GM23248 (cell line): ENCODE data around the gene ST8SIA1. TPM values are rescaled to one million over a fixed set of nuclear protein-coding genes. Genes with fewer than 3 reads are reported as not detected.
A peak's percentile ranks its signal among the peaks of the same experiment; 100 is the strongest.

Experiments used
- DNase-seq: peaks from one replicate; pipeline ENCODE4 v3.0.0-alpha.2; 2015
- H2AFZ ChIP-seq: fragments of 200-600 bp; sonication (generic); 2 replicates; pipeline ENCODE4 v1.6.1; 2016; ENCODE audit warnings: antibody characterized with exemption
- H3F3A ChIP-seq: fragments of 200-600 bp; sonication (generic); 2 replicates; pipeline ENCODE4 v1.6.1; 2016; ENCODE audit warnings: mild to moderate bottlenecking, antibody characterized with exemption, mixed run types; ENCODE audit not compliant: insufficient read depth
- H3K27ac ChIP-seq: fragments of 200-600 bp; sonication (generic); 2 replicates; pipeline ENCODE4 v1.5.1; 2016; ENCODE audit warnings: mild to moderate bottlenecking
- H3K27me3 ChIP-seq: fragments of 200-600 bp; sonication (generic); replicated peaks from 2 replicates; pipeline ENCODE4 v1.6.1; 2016; ENCODE audit warnings: mild to moderate bottlenecking; ENCODE audit not compliant: insufficient read depth
- H3K36me3 ChIP-seq: fragments of 200-600 bp; sonication (generic); 2 replicates; pipeline ENCODE4 v1.6.1; 2016; ENCODE audit warnings: low read depth, mild to moderate bottlenecking
- H3K4me1 ChIP-seq: fragments of 200-600 bp; sonication (generic); 2 replicates; pipeline ENCODE4 v1.6.1; 2016; ENCODE audit warnings: mild to moderate bottlenecking; ENCODE audit not compliant: insufficient read depth
- H3K4me2 ChIP-seq: fragments of 200-600 bp; sonication (generic); one replicate; pipeline ENCODE4 v1.6.1; 2016; ENCODE audit warnings: mild to moderate bottlenecking; ENCODE audit not compliant: unreplicated experiment
- H3K4me3 ChIP-seq: fragments of 200-600 bp; sonication (generic); 2 replicates; pipeline ENCODE4 v1.5.1; 2016; ENCODE audit warnings: mild to moderate bottlenecking
- H3K79me2 ChIP-seq: fragments of 200-600 bp; sonication (generic); 2 replicates; pipeline ENCODE4 v1.6.1; 2016; ENCODE audit warnings: mild to moderate bottlenecking; ENCODE audit not compliant: insufficient read depth
- H3K9ac ChIP-seq: fragments of 200-600 bp; sonication (generic); 2 replicates; pipeline ENCODE4 v1.6.1; 2016; ENCODE audit warnings: mild to moderate bottlenecking
- H3K9me2 ChIP-seq: fragments of 200-600 bp; sonication (generic); 2 replicates; pipeline ENCODE4 v1.6.1; 2016; ENCODE audit warnings: mixed run types, mild to moderate bottlenecking, moderate library complexity; ENCODE audit not compliant: insufficient read depth
- H3K9me3 ChIP-seq: fragments of 200-600 bp; sonication (generic); one replicate; pipeline ENCODE4 v1.6.1; 2017; ENCODE audit warnings: low read depth
- H4K20me1 ChIP-seq: fragments of 200-600 bp; sonication (generic); 2 replicates; pipeline ENCODE4 v1.6.0; 2016; ENCODE audit not compliant: insufficient read depth
- EZH2 ChIP-seq: fragments of 200-600 bp; sonication (generic); IDR thresholded peaks from 2 replicates; pipeline ENCODE4 v1.6.1; 2018; ENCODE audit warnings: antibody characterized with exemption, mild to moderate bottlenecking; ENCODE audit not compliant: insufficient read depth, poor library complexity, severe bottlenecking
- EZH2phosphoT487 ChIP-seq: fragments of 200-600 bp; sonication (generic); IDR thresholded peaks from 2 replicates; pipeline ENCODE4 v1.6.1; 2018; ENCODE audit warnings: antibody characterized with exemption, moderate library complexity, mild to moderate bottlenecking, low read depth; ENCODE audit not compliant: insufficient read depth
- WGBS, 2 experiments: methylation state at CpG; one replicate each; pipeline ENCODE4 v1.1.6; 2015 to 2017; ENCODE audit warnings: low lambda C conversion rate in 2 of 2, low coverage in 1 of 2; ENCODE audit errors: missing lambda C conversion rate in 2 of 2; 5-methylcytosine and 5-hydroxymethylcytosine counted together
- in situ Hi-C: fragments of 300-500 bp; cut with MboI; formaldehyde crosslinking; loops from 2 replicates; pipeline ENCODE4 v1.15.0; 2020
- polyA plus RNA-seq: library from polyadenylated mRNA; unstranded; fragments of >200 nt; fragmentation: Nextera tagmentation; extraction: Ambion mirVana; gene quantifications from 2 replicates; pipeline ENCODE4 v1.2.1, GENCODE V29; 2016
- total RNA-seq: library from RNA; depleted of rRNA; stranded (reverse); fragments of >200 nt; shearing (Covaris generic); gene quantifications from 2 replicates; pipeline ENCODE4 v1.2.3, GENCODE V29; 2014

Gene ST8SIA1
- total and polyA plus RNA-seq, 2 experiments from 2014 or later = 0.15 TPM; not detected in 1

DNA sequence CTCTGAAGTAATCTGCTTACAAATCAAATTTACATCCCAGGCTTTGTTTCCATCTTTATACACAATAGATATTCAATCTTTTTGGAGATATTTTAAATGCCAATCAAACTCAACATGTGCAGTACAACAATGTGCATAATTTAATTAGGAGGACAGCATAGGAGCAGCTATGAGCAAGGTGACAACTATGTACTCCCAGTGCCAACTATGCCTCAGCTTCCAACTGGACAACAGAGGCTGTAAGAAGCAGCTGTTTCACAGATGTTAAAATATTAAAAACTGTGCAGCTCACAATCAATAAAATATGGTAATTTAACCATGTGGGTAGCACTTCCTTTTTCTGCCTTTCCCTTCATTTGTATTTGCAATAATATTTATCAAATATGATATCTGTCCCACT, 99.9 kb downstream of the ST8SIA1 start:
- in situ Hi-C loops = no loop called here
- Histone ChIP-seq H3F3A (no peaks in the 10 kb centered on the region), H3K79me2 (no peaks in the 10 kb centered on the region), H3K36me3 (no peaks in the 10 kb centered on the region), H3K9me3 (peaks cover 3% of the 10 kb centered on the region), H3K27me3 (no peaks in the 10 kb centered on the region), H3K9me2 (no peaks in the 10 kb centered on the region), H3K4me3 (no peak overlapping the region), H3K4me1 (peaks cover 9% of the 10 kb centered on the region; the same call in 1 of the 2 replicates), H2AFZ (no peak overlapping the region), H3K9ac (no peak overlapping the region), H4K20me1 (no peaks in the 10 kb centered on the region), H3K27ac (no peak overlapping the region), H3K4me2 (peak overlapping the region; percentile 38)
- TF ChIP-seq EZH2phosphoT487 = no peak
- TF ChIP-seq EZH2 = no peak
- DNase-seq = peak; percentile 79

DNA sequence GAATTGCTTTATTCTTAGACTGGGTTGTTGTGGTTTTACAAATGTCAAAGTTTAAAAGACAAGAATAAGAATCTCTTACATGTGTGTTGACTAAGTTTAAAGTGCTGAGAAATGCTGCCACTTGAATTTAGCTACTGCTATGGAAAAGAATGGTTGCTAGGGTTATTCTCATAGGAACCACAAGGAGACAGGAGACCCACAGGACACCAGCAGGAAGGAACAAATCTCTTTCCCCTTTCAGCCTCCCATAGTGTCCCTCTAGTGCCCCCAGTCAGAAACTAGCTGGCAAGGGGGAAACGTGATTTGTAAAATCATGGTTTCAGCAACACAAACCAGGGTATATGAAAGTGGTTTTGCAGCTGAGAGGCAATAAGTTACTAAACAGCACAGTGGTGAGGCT, 102.7 kb downstream of the ST8SIA1 start:
- peak; percentile 5 for DNase-seq
- TF ChIP-seq EZH2 = no peak
- no peak for TF ChIP-seq EZH2phosphoT487
- Histone ChIP-seq H4K20me1 (no peaks in the 10 kb centered on the region), H3K4me2 (no peak overlapping the region), H3K9me2 (no peaks in the 10 kb centered on the region), H3K9me3 (no peaks in the 10 kb centered on the region), H3K4me3 (no peak overlapping the region), H3K9ac (no peak overlapping the region), H3K27me3 (no peaks in the 10 kb centered on the region), H3K79me2 (no peaks in the 10 kb centered on the region), H3K27ac (no peak overlapping the region), H3K36me3 (no peaks in the 10 kb centered on the region), H2AFZ (no peak overlapping the region), H3F3A (peaks cover 12% of the 10 kb centered on the region), H3K4me1 (peaks cover 14% of the 10 kb centered on the region)
- in situ Hi-C loops = no loop called here
- 87 to 95% methylated on average over 1 of the region's 1 CpG for WGBS, 2 experiments

DNA sequence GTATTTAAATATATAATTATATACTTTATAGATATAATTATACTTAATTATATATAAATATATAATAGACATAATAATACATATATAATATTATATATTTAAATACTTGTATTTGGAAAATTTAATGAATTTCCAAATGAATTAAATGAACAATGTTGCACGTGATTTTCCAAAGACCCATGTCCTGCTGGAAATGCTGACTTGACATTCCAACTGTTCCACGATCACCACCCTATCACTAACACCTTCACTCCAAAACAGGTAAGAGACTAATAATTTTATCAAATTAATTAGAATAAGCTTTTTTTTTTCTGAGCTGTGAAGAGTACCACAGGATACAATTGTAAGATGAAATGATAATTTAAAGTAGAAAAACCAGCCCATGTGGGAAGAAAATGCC, 103.4 kb downstream of the ST8SIA1 start:
- 82 to 89% methylated on average over 2 of the region's 2 CpGs for WGBS, 2 experiments
- Histone ChIP-seq H2AFZ (no peak overlapping the region), H3K4me2 (no peak overlapping the region), H3K9ac (no peak overlapping the region), H3K27me3 (no peaks in the 10 kb centered on the region), H3K9me2 (no peaks in the 10 kb centered on the region), H3K4me3 (no peak overlapping the region), H4K20me1 (no peaks in the 10 kb centered on the region), H3K27ac (no peak overlapping the region), H3K9me3 (no peaks in the 10 kb centered on the region), H3K79me2 (no peaks in the 10 kb centered on the region), H3K4me1 (peaks cover 14% of the 10 kb centered on the region), H3K36me3 (no peaks in the 10 kb centered on the region), H3F3A (peaks cover 12% of the 10 kb centered on the region)
- no peak for TF ChIP-seq EZH2phosphoT487
- no peak for TF ChIP-seq EZH2
- in situ Hi-C loops = no loop called here
- DNase-seq = no peak

DNA sequence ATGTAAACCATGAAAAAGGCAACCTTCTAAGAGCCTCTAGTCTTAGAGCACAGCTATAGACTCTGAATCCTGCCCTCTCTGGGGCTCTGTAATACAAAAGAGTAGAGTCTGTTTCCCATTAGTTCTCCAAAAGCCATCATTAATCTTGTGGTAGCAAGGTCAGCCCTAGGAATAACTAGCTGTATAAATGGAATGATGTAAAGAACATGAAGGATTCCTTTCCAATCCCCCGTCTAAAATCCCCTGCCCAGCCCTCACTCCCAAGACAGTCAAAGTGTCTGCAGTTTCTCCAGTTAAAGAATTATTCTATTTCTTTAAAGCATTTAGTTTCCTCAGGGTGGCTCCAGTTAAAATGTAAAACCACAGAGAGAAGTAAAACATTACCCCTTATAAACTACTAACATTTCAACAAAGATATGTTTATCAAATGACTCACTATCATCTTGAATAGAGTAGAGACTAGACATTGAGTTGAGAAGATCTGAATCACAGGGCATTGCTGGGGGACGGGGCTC, 104.2 kb downstream of the ST8SIA1 start:
- in situ Hi-C loops = no loop called here

More for the DNA sequence above, 104.2 kb downstream of the ST8SIA1 start:
- peaks cover 14% of the 10 kb centered on the region for H3K4me1 ChIP-seq
- no peak overlapping the region for H2AFZ ChIP-seq
- H3K4me2 ChIP-seq = no peak overlapping the region
- peaks cover 12% of the 10 kb centered on the region for H3F3A ChIP-seq
- no peak overlapping the region for H3K9ac ChIP-seq
- H3K4me3 ChIP-seq = no peak overlapping the region
- DNase-seq = peak; percentile 10
- no peaks in the 10 kb centered on the region for H3K9me3 ChIP-seq
- no peaks in the 10 kb centered on the region for H4K20me1 ChIP-seq
- TF ChIP-seq EZH2phosphoT487 (no peak), EZH2 (no peak)
- no peaks in the 10 kb centered on the region for H3K27me3 ChIP-seq
- WGBS, 2 experiments = 79 to 82% methylated on average over 2 of the region's 2 CpGs
- H3K27ac ChIP-seq = no peak overlapping the region
- H3K79me2 ChIP-seq = no peaks in the 10 kb centered on the region
- no peaks in the 10 kb centered on the region for H3K9me2 ChIP-seq
- H3K36me3 ChIP-seq = no peaks in the 10 kb centered on the region
